HEK293T (cell line): Measurements from ENCODE around the gene PDE3A.

Source experiments
- CTCF ChIA-PET: fragments of 350-600 bp; formaldehyde crosslinking; extraction: SDS; loops from one replicate; lab custom pipeline; 2021; ENCODE audit warnings: antibody characterized with exemption, inconsistent platforms; lab: Yijun Ruan, JAX
- POLR2A ChIA-PET: fragments of 350-600 bp; formaldehyde crosslinking; extraction: SDS; loops from one replicate; lab custom pipeline; 2020; ENCODE audit warnings: antibody characterized with exemption, inconsistent platforms; lab: Yijun Ruan, JAX
- DNase-seq: peaks from one replicate; pipeline ENCODE4 v3.0.0; 2012; ENCODE audit warnings: mixed read lengths; ENCODE audit errors: extremely low spot score
- ARNT ChIP-seq: fragments of 450-650 bp; IDR thresholded peaks from 2 replicates; pipeline ENCODE4 v1.6.1; 2017; ENCODE audit warnings: mild to moderate bottlenecking
- BHLHE40 ChIP-seq: fragments of 450-650 bp; IDR thresholded peaks from 2 replicates; pipeline ENCODE4 v1.6.1; 2016; ENCODE audit warnings: mild to moderate bottlenecking, moderate library complexity, borderline replicate concordance
- CTBP1 ChIP-seq: fragments of 450-650 bp; IDR thresholded peaks from 2 replicates; pipeline ENCODE4 v1.6.1; 2016; ENCODE audit warnings: borderline replicate concordance
- ELF4 ChIP-seq: fragments of 450-650 bp; IDR thresholded peaks from 2 replicates; pipeline ENCODE4 v1.6.1; 2017; ENCODE audit warnings: antibody characterized with exemption
- FOXA1 ChIP-seq: fragments of 450-650 bp; IDR thresholded peaks from 2 replicates; pipeline ENCODE4 v1.6.1; 2016; ENCODE audit warnings: mild to moderate bottlenecking
- FOXK2 ChIP-seq: fragments of 450-650 bp; IDR thresholded peaks from 2 replicates; pipeline ENCODE4 v1.6.1; 2016; ENCODE audit warnings: mild to moderate bottlenecking
- FOXM1 ChIP-seq: fragments of 450-650 bp; IDR thresholded peaks from 2 replicates; pipeline ENCODE4 v1.6.1; 2017; ENCODE audit warnings: mild to moderate bottlenecking, borderline replicate concordance
- HDGF ChIP-seq: fragments of 450-650 bp; IDR thresholded peaks from 2 replicates; pipeline ENCODE4 v1.6.1; 2017; ENCODE audit warnings: antibody characterized with exemption, borderline replicate concordance
- L3MBTL2 ChIP-seq: fragments of 450-650 bp; conservative IDR thresholded peaks from 2 replicates; pipeline ENCODE4 v1.6.1; 2016; ENCODE audit warnings: mild to moderate bottlenecking
- LEF1 ChIP-seq: fragments of 450-650 bp; IDR thresholded peaks from 2 replicates; pipeline ENCODE4 v1.6.1; 2017; ENCODE audit warnings: mild to moderate bottlenecking, borderline replicate concordance
- NFRKB ChIP-seq: fragments of 450-650 bp; IDR thresholded peaks from 2 replicates; pipeline ENCODE4 v1.6.1; 2016; ENCODE audit warnings: mild to moderate bottlenecking, moderate library complexity
- SP1 ChIP-seq: fragments of 450-650 bp; IDR thresholded peaks from 2 replicates; pipeline ENCODE4 v1.6.1; 2017
- SUZ12 ChIP-seq: fragments of 450-650 bp; IDR thresholded peaks from 2 replicates; pipeline ENCODE4 v1.6.1; 2016; ENCODE audit warnings: mild to moderate bottlenecking
- TARDBP ChIP-seq: fragments of 450-650 bp; IDR thresholded peaks from 2 replicates; pipeline ENCODE4 v1.6.1; 2016
- ZNF384 ChIP-seq: fragments of 450-650 bp; IDR thresholded peaks from 2 replicates; pipeline ENCODE4 v1.6.1; 2016
- TF ChIP-seq, protein P1 (sequence below): fragments of 450-650 bp; IDR thresholded peaks from 2 replicates; pipeline ENCODE4 v1.6.1; 2016

PDE3A gene

GRCh38 chr12:20491290-20491689 lies 123.0 kb downstream of the PDE3A start:
- CTCF ChIA-PET = no interaction called here
- POLR2A ChIA-PET = no interaction called here
- DNase-seq = no peak
- no peak for TF ChIP-seq NFRKB
- TF ChIP-seq ELF4 = no peak
- TF ChIP-seq SP1 = no peak
- TF ChIP-seq FOXA1 = no peak
- no peak for TF ChIP-seq BHLHE40
- no peak for TF ChIP-seq ARNT
- no peak for TF ChIP-seq HDGF
- TF ChIP-seq ZNF384 = no peak
- TF ChIP-seq, protein P1, sequence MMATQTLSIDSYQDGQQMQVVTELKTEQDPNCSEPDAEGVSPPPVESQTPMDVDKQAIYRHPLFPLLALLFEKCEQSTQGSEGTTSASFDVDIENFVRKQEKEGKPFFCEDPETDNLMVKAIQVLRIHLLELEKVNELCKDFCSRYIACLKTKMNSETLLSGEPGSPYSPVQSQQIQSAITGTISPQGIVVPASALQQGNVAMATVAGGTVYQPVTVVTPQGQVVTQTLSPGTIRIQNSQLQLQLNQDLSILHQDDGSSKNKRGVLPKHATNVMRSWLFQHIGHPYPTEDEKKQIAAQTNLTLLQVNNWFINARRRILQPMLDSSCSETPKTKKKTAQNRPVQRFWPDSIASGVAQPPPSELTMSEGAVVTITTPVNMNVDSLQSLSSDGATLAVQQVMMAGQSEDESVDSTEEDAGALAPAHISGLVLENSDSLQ = no peak
- no peak for TF ChIP-seq TARDBP
- TF ChIP-seq FOXM1 = no peak
- TF ChIP-seq CTBP1 = no peak
- TF ChIP-seq FOXK2 = no peak

GRCh38 chr12:20492251-20492760 lies 124.0 kb downstream of the PDE3A start:
- DNase-seq = no peak
- TF ChIP-seq SP1 (no peak), ARNT (no peak), HDGF (no peak), ELF4 (no peak), SUZ12 (no peak), BHLHE40 (no peak)
- TF ChIP-seq, protein P1 = no peak
- ChIA-PET POLR2A (no interaction called here), CTCF (no interaction called here)

DNA sequence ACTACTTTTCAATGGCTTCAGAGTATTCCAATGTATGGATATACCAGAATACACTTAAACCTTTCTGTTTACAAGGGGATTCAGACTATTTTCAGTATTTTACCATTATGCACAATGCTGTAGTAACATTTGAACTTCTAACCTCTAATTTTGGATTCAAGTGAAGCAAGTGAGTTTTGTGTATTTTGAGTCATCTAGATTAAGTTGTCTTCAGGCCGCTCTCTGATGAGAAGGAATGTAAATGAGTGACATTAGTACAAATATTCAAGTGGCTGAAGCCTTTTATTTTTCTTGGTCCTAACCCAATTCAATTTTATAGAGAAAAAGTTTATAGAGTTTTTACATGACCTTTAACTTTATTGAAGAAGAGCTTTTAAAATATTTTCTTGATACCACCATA lies 125.6 kb downstream of the PDE3A start:
- no peak for DNase-seq
- CTCF ChIA-PET = no interaction called here
- POLR2A ChIA-PET = no interaction called here
- TF ChIP-seq CTBP1 (no peak), L3MBTL2 (no peak), ELF4 (no peak), ARNT (no peak), ZNF384 (no peak), FOXK2 (no peak), NFRKB (no peak)

DNA sequence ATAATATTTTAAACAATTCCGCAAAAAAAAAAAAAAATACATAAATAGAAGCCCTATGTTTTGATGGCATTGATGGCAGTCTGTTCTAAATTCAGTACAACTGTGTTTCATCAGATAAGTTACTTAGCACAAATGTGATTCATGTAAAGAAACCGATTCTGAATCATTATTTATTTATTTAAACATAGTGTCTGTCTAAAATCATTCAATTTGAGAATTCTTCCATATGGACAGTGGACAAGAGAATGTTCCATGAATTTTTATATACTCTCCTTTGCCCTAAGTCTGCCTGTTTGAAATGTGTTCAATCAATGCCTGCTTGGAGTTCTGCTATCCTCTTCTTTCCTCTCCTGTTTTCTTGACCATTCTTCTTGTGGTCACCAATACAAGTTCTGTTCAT lies 126.5 kb downstream of the PDE3A start:
- TF ChIP-seq L3MBTL2 (no peak), ELF4 (no peak)
- ChIA-PET CTCF (no interaction called here), POLR2A (no interaction called here)
- DNase-seq = no peak

DNA sequence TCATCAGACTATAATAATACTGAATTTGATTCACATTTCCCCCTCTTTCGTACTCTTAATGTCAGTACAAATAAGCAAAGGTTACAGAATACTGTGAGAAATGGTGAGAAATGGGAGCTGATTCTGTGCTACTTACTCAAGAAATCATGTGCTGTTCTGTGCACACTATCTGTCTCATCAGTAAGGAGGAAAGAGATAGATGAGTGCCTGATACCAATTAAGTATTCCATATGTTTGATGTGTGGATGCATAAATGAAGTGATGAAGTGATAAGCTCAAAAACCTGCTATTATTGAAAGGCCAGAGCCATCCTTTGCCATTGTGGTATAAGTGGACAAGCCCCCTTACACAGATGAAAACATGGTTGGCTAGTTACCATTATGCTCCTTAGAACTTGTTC lies 127.7 kb downstream of the PDE3A start:
- DNase-seq = no peak
- ChIA-PET CTCF (no interaction called here), POLR2A (no interaction called here)
- TF ChIP-seq ARNT (no peak), L3MBTL2 (no peak), CTBP1 (no peak), SP1 (no peak), SUZ12 (no peak), LEF1 (no peak), BHLHE40 (no peak), HDGF (no peak), TARDBP (no peak), ZNF384 (no peak), ELF4 (no peak), FOXA1 (no peak), FOXM1 (no peak), FOXK2 (no peak)
- TF ChIP-seq, protein P1 = no peak

DNA sequence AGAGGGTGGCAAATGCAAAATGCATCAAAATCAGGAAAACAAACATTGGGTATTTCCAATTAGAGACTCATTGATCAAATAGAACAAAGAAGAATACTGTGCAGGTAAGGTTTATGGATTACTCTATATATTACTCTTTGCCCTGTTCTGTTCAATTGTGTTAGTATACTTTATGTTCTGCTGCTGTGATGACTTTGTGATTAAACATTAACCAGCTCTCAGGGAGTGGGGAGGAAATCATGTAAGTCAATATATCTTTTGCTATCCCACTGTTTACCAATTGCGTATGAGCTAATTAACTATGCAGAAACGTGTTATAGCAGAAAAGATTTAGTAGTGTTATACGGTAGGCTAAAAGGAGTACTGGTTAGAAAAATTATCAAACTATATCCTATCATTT lies 129.4 kb downstream of the PDE3A start:
- TF ChIP-seq BHLHE40 = no peak
- ChIA-PET POLR2A (interaction anchor here (0.6 kb wide), 1 partner anchor 176 kb away, joined by 4 read pairs; no protein-coding TSS in a partner anchor), CTCF (no interaction called here)
- no peak for DNase-seq

DNA sequence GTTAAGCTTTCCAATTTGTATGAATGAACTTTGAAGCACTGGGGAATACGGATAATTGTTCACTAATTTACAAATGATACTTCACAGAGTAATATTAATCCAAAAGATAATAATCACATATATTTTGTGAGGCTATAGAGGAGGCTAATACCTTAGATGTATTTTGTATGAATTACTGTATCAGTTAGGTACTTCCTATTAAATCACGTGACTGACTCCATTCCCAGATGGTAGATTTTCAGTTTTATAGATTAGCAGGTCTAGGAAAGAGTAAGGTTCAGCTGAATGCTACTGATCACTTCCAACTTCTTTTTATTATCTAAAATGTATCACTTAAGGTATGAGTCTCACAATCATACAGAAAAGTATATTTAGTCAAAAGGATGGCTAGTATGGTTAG lies 133.6 kb downstream of the PDE3A start:
- ChIA-PET CTCF (no interaction called here), POLR2A (no interaction called here)
- TF ChIP-seq, protein P1 = no peak
- TF ChIP-seq SUZ12 (no peak), SP1 (no peak), ZNF384 (no peak), CTBP1 (no peak), HDGF (no peak), FOXM1 (no peak), FOXK2 (no peak), ARNT (no peak), BHLHE40 (no peak), FOXA1 (no peak), LEF1 (no peak), NFRKB (no peak)
- no peak for DNase-seq
